MM.1S (cell line): ENCODE measurements around the gene CADM3.

Experiments used
- EZH2phosphoT487 ChIP-seq: fragments of 300-600 bp; sonication (generic); IDR thresholded peaks from 2 replicates; pipeline ENCODE4 v1.6.1; 2018; ENCODE audit warnings: antibody characterized with exemption, low read length
- TF ChIP-seq, protein P1 (sequence below): fragments of 300-600 bp; sonication (generic); IDR thresholded peaks from 2 replicates; pipeline ENCODE4 v1.5.1; 2016; ENCODE audit warnings: antibody characterized with exemption, low read length, mixed read lengths

DNA sequence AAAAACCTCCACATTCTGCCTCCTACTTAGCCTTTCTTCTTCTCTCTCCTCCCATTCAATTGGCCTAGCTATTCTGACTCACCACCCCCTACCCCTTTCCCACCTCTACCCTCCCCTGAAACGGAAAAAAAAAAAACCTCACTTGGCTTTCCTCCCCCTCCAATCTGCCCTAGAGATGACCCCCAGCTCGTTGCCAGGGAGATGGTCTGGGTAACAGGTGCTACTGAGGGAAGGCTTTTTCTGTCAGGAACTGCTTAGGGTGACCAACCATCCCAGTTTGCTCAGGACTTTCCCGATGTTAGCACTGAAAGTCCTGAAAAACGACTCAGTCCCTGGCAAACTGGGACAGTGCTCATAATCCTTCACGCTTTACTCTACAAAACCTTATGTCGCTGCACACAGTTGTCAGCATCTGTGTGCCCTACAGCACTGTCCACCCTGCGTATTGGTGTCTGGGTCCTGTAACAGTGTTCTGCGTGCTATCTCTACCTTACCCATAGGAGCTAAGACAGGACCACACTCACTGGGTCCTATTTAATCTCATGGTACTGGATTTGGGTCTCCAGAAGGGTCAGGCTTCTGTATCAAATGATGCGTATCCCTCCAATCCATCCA lies 7.7 kb upstream of the CADM3 start:
- TF ChIP-seq, protein P1, sequence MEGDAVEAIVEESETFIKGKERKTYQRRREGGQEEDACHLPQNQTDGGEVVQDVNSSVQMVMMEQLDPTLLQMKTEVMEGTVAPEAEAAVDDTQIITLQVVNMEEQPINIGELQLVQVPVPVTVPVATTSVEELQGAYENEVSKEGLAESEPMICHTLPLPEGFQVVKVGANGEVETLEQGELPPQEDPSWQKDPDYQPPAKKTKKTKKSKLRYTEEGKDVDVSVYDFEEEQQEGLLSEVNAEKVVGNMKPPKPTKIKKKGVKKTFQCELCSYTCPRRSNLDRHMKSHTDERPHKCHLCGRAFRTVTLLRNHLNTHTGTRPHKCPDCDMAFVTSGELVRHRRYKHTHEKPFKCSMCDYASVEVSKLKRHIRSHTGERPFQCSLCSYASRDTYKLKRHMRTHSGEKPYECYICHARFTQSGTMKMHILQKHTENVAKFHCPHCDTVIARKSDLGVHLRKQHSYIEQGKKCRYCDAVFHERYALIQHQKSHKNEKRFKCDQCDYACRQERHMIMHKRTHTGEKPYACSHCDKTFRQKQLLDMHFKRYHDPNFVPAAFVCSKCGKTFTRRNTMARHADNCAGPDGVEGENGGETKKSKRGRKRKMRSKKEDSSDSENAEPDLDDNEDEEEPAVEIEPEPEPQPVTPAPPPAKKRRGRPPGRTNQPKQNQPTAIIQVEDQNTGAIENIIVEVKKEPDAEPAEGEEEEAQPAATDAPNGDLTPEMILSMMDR: no peak
- TF ChIP-seq EZH2phosphoT487: no peak
